Spleen (tissue), 7 donors: ENCODE results near the gene TC2N.

Experiments
- POLR2A ChIP-seq, 3 donors: fragments of 450-650 bp; IDR thresholded peaks; one replicate each; pipeline ENCODE4 v1.5.1; 2017; ENCODE audit warnings: antibody characterized with exemption in 3 of 3, mild to moderate bottlenecking in 1 of 3
- POLR2AphosphoS5 ChIP-seq, 3 donors: sonication (generic); formaldehyde crosslinking; IDR thresholded peaks; one replicate each; pipeline ENCODE4 v1.5.1; 2017; ENCODE audit warnings: antibody characterized with exemption in 3 of 3
- TF ChIP-seq, protein P1 (sequence below), 11 experiments: fragments of 200-600 bp in 7 of 11; fragments of 450-650 bp in 4 of 11; sonication (generic) in 4 of 11; IDR thresholded peaks in 8 of 11; conservative IDR thresholded peaks in 3 of 11; 1 replicate in 7 of 11; 2 replicates in 4 of 11; pipeline versions ENCODE4 v1.4.0 to v1.8.0; 2016 to 2021; ENCODE audit warnings: antibody characterized with exemption in 11 of 11, inconsistent platforms in 4 of 11, mild to moderate bottlenecking in 1 of 11
- donor health status: DM: no; HTN: no; CAD: no; lungs with moderate emphysema.
- donor health status: DM: no; HTN: no; CAD: no.
- donor health status: DM: no; HTN: no; CAD: no.

GRCh38 chr14:91867316-91867988, at the start of gene TC2N:
- TF ChIP-seq, protein P1, sequence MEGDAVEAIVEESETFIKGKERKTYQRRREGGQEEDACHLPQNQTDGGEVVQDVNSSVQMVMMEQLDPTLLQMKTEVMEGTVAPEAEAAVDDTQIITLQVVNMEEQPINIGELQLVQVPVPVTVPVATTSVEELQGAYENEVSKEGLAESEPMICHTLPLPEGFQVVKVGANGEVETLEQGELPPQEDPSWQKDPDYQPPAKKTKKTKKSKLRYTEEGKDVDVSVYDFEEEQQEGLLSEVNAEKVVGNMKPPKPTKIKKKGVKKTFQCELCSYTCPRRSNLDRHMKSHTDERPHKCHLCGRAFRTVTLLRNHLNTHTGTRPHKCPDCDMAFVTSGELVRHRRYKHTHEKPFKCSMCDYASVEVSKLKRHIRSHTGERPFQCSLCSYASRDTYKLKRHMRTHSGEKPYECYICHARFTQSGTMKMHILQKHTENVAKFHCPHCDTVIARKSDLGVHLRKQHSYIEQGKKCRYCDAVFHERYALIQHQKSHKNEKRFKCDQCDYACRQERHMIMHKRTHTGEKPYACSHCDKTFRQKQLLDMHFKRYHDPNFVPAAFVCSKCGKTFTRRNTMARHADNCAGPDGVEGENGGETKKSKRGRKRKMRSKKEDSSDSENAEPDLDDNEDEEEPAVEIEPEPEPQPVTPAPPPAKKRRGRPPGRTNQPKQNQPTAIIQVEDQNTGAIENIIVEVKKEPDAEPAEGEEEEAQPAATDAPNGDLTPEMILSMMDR (IDR thresholded peaks at IDR 0.05 in 8 of 11, conservative IDR thresholded peaks at IDR 0.05 in 3 of 11), result no peak
- TF ChIP-seq POLR2A (IDR thresholded peaks at IDR 0.05) (no peak), POLR2AphosphoS5 (IDR thresholded peaks at IDR 0.05) (peak in 2 of 3 donors; percentile 21 to 76)
